Measurements from ENCODE around the gene SVIL.

SVIL gene

DNA sequence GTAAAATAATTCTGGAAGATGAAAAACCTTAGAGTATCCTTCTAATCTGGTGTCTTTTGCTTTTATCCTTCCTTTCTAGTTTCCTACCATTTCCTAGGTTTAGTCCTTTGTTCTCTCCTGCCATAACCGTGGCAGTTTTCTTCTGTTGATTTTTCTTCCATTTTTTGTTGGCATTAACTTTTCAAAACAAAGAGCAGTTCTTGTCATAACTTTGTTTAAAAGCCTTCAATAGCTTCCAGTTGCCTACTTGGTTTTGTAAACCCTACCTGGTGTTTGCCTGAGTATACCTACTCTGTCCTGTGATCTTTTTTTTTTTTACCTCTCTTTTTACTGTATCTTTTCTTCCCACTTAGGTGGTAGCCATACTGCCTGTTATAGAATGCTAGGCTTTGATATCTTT, 220.3 kb downstream of the SVIL start:
- no peak for DNase-seq (ENCODE audit: low spot score)
- in situ Hi-C loops (cut with MboI; ENCODE audit: low pct_unique_long_range_greater_than_20kb, low sequenced_read_pairs, unreplicated experiment), result no loop called here
- TF ChIP-seq, protein P1, sequence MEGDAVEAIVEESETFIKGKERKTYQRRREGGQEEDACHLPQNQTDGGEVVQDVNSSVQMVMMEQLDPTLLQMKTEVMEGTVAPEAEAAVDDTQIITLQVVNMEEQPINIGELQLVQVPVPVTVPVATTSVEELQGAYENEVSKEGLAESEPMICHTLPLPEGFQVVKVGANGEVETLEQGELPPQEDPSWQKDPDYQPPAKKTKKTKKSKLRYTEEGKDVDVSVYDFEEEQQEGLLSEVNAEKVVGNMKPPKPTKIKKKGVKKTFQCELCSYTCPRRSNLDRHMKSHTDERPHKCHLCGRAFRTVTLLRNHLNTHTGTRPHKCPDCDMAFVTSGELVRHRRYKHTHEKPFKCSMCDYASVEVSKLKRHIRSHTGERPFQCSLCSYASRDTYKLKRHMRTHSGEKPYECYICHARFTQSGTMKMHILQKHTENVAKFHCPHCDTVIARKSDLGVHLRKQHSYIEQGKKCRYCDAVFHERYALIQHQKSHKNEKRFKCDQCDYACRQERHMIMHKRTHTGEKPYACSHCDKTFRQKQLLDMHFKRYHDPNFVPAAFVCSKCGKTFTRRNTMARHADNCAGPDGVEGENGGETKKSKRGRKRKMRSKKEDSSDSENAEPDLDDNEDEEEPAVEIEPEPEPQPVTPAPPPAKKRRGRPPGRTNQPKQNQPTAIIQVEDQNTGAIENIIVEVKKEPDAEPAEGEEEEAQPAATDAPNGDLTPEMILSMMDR (IDR thresholded peaks at IDR 0.05; ENCODE audit: extremely low read depth, insufficient read depth, missing control alignments), result no peak

- in situ Hi-C loops (cut with MboI; ENCODE audit: low pct_unique_long_range_greater_than_20kb, low sequenced_read_pairs, unreplicated experiment), result no loop called here
- TF ChIP-seq, protein P1 (IDR thresholded peaks at IDR 0.05; ENCODE audit: extremely low read depth, insufficient read depth, missing control alignments), result no peak
- peak; percentile 36 for DNase-seq (ENCODE audit: low spot score)
Measured at GRCh38 chr10:29412485-29412884, 222.3 kb downstream of the SVIL start.

DNA sequence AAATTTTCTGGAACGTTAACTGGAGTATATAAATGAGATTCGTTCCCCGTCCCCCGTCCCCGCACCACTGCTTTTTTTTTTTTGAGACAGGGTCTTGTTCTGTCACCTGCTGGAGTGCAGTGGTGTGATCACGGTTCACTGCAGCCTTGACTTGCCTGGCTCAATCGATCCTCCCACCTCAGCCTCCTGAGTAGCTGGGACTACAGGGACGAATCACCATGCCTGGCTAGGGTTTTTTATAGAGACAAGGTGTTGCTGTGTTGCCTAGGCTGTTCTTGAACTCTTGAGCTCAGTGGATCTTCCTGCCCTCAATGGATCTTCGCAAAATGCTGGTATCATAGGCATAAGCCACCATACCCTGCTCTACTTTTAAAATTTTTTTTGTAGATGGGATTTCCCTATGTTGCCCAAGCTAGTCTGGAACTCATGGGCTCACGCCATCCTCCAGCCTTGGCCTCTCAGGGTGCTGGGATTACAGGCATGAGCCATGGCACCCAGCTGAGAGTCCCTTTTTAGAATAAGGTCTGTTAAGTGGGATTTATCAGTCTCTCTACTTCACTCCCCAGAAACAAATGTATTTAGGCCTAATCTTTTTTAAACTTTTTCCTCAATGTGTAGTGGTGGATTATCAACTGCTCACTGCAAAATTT, 223.0 kb downstream of the SVIL start:
- in situ Hi-C loops (cut with MboI; ENCODE audit: low pct_unique_long_range_greater_than_20kb, low sequenced_read_pairs, unreplicated experiment), result no loop called here
- TF ChIP-seq, protein P1 (IDR thresholded peaks at IDR 0.05; ENCODE audit: extremely low read depth, insufficient read depth, missing control alignments), result no peak
- no peak for DNase-seq (ENCODE audit: low spot score)

GRCh38 chr10:29409241-29410054, 225.3 kb downstream of the SVIL start:
- TF ChIP-seq, protein P1 (IDR thresholded peaks at IDR 0.05; ENCODE audit: extremely low read depth, insufficient read depth, missing control alignments), result peak; percentile 22
- DNase-seq (ENCODE audit: low spot score), result peak; percentile 66
- in situ Hi-C loops (cut with MboI; ENCODE audit: low pct_unique_long_range_greater_than_20kb, low sequenced_read_pairs, unreplicated experiment), result no loop called here

- in situ Hi-C loops (cut with MboI; ENCODE audit: low pct_unique_long_range_greater_than_20kb, low sequenced_read_pairs, unreplicated experiment), result no loop called here
- no peak for DNase-seq (ENCODE audit: low spot score)
- TF ChIP-seq, protein P1 (IDR thresholded peaks at IDR 0.05; ENCODE audit: extremely low read depth, insufficient read depth, missing control alignments), result no peak
Measured at GRCh38 chr10:29408847-29409240, 225.9 kb downstream of the SVIL start.
